ENCODE measurements around the gene STARD10.

Gene STARD10

GRCh38 chr11:72755713-72756285, 38.0 kb downstream of the STARD10 start:
- TF ChIP-seq CTCF (IDR thresholded peaks at IDR 0.05; ENCODE audit: insufficient read depth, low read length, poor library complexity, severe bottlenecking) = no peak
- Histone ChIP-seq H3K36me3 (ENCODE audit: control insufficient read depth, insufficient read depth, low read length) (peaks cover 2% of the 10 kb centered on the region; the same call in 1 of the 2 replicates), H3K4me3 (replicated peaks; ENCODE audit: low read depth, low read length) (no peak overlapping the region), H3K27me3 (replicated peaks; ENCODE audit: control insufficient read depth, insufficient read depth, low read length) (no peaks in the 10 kb centered on the region)
- no peak for DNase-seq (ENCODE audit: extremely low read depth, insufficient read length)

- no peak overlapping the region for H3K4me3 ChIP-seq (replicated peaks; ENCODE audit: low read depth, low read length)
- H3K36me3 ChIP-seq (ENCODE audit: control insufficient read depth, insufficient read depth, low read length) = peaks cover 2% of the 10 kb centered on the region; the same call in 1 of the 2 replicates
- no peak for TF ChIP-seq CTCF (IDR thresholded peaks at IDR 0.05; ENCODE audit: insufficient read depth, low read length, poor library complexity, severe bottlenecking)
- no peak for DNase-seq (ENCODE audit: extremely low read depth, insufficient read length)
- no peaks in the 10 kb centered on the region for H3K27me3 ChIP-seq (replicated peaks; ENCODE audit: control insufficient read depth, insufficient read depth, low read length)
Measured at GRCh38 chr11:72754544-72755155, 39.2 kb downstream of the STARD10 start.

DNA sequence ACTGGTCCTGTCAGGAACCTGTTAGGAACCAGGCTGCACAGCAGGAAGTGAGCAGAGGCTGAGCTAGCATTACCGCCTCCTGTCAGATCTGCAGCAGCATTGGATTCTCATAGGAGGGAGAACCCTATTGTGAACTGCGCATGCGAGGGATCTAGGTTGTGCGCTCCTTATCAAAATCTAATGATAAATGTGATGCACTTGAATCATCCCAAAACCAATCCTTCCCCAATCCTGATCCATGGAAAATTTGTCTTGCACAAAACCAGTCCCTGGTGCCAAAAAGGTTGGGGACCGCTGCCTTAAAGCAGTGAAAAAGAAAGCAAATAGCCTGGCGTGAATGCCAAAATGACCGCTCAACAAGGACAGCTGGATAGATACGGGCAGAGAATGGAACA, 39.7 kb downstream of the STARD10 start:
- no peak for TF ChIP-seq CTCF (IDR thresholded peaks at IDR 0.05; ENCODE audit: insufficient read depth, low read length, poor library complexity, severe bottlenecking)
- H3K27me3 ChIP-seq (replicated peaks; ENCODE audit: control insufficient read depth, insufficient read depth, low read length) = no peaks in the 10 kb centered on the region
- peaks cover 2% of the 10 kb centered on the region; the same call in 1 of the 2 replicates for H3K36me3 ChIP-seq (ENCODE audit: control insufficient read depth, insufficient read depth, low read length)
- no peak overlapping the region for H3K4me3 ChIP-seq (replicated peaks; ENCODE audit: low read depth, low read length)
- no peak for DNase-seq (ENCODE audit: extremely low read depth, insufficient read length)

GRCh38 chr11:72753341-72754148, 40.3 kb downstream of the STARD10 start:
- Histone ChIP-seq H3K4me3 (replicated peaks; ENCODE audit: low read depth, low read length) (no peak overlapping the region), H3K27me3 (replicated peaks; ENCODE audit: control insufficient read depth, insufficient read depth, low read length) (no peaks in the 10 kb centered on the region), H3K36me3 (ENCODE audit: control insufficient read depth, insufficient read depth, low read length) (peaks cover 2% of the 10 kb centered on the region; the same call in 1 of the 2 replicates)
- no peak for DNase-seq (ENCODE audit: extremely low read depth, insufficient read length)
- TF ChIP-seq CTCF (IDR thresholded peaks at IDR 0.05; ENCODE audit: insufficient read depth, low read length, poor library complexity, severe bottlenecking) = no peak

DNA sequence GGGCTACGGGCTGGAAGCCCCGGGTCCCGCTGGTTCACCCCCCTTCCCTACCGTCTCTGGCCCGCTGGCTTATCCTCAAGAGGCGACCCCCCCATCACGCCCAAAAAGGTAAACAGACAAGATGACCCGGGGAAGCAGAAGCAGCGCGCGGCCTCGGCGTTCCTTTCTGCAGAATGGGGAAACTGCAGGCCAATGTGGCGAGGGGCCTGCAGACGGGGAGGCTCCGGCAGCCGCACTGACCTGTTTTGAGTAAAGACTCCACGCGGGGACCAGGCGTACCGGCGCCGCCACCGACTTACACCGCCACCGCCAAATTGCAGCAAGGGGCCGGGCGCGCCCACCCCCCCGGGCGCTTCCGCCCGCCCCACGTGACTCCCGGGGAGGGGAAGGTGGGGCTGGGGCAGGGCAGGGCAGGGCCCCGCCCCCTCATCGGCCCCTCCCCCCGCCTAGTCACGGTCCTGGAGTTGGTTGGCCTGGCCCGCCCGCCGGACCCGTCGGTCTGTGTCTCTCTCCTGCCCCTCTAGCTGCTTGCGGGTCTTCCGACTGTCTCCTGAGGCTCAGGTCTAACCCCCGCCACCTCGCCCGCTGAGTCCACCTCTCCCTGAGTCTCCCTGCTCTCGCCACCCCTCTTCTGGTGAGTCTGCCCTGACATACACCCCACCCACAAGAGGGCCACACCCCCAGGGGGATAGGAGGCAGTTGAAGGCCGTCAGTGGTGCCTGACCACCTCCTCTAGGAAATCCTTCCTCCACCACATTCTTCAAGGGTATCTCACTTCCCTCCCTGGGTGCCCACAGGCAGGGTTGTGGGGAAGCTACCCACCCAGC, 41.5 kb downstream of the STARD10 start, which contains the start of gene ARAP1:
ARAP1 (minus strand) TSS at position 321 of the 827 bp plus-strand sequence. CDS start 25,280 bp downstream, outside the sequence.
- H3K36me3 ChIP-seq (ENCODE audit: control insufficient read depth, insufficient read depth, low read length) = no peaks in the 10 kb centered on the region; the same call in 1 of the 2 replicates
- no peaks in the 10 kb centered on the region for H3K27me3 ChIP-seq (replicated peaks; ENCODE audit: control insufficient read depth, insufficient read depth, low read length)
- peak; percentile 88 for DNase-seq (ENCODE audit: extremely low read depth, insufficient read length)
- TF ChIP-seq CTCF (IDR thresholded peaks at IDR 0.05; ENCODE audit: insufficient read depth, low read length, poor library complexity, severe bottlenecking) = no peak
- H3K4me3 ChIP-seq (replicated peaks; ENCODE audit: low read depth, low read length) = peak within 1 kb of the TSS; percentile 72

Measured in GM06990 (cell line).